ENCODE results near the gene TIMP3.

Gene TIMP3

DNA sequence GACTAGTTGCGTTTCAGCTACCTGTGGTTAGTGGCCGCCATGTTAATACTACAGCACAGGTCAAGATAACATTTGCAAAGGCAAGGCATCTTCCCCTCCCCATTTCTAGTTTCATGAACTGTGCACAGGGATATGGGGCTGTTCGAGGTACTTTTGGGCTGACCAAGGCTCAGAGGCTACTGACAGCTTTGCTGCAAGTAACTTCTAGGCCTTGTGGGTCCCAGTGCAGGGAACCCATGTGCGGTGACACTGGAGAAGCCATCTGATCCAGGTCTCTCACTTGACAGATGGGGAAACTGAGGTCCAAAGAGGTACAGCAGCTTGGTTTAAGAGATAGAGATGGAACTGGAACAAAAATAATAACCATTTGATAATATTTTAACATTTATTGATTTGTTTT lies 13.6 kb downstream of the TIMP3 start:
- DNase-seq (ENCODE audit: low read depth): no peak
- no peak overlapping the region for H3K4me3 ChIP-seq (ENCODE audit: low read depth, low read length)
- TF ChIP-seq, protein P1, sequence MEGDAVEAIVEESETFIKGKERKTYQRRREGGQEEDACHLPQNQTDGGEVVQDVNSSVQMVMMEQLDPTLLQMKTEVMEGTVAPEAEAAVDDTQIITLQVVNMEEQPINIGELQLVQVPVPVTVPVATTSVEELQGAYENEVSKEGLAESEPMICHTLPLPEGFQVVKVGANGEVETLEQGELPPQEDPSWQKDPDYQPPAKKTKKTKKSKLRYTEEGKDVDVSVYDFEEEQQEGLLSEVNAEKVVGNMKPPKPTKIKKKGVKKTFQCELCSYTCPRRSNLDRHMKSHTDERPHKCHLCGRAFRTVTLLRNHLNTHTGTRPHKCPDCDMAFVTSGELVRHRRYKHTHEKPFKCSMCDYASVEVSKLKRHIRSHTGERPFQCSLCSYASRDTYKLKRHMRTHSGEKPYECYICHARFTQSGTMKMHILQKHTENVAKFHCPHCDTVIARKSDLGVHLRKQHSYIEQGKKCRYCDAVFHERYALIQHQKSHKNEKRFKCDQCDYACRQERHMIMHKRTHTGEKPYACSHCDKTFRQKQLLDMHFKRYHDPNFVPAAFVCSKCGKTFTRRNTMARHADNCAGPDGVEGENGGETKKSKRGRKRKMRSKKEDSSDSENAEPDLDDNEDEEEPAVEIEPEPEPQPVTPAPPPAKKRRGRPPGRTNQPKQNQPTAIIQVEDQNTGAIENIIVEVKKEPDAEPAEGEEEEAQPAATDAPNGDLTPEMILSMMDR (IDR thresholded peaks at IDR 0.05; ENCODE audit: low read depth, low read length, missing control alignments): no peak
- in situ Hi-C loops (cut with HindIII; ENCODE audit: low sequenced_read_pairs): no loop called here

- H3K4me3 ChIP-seq (ENCODE audit: low read depth, low read length): no peak overlapping the region
- no peak for DNase-seq (ENCODE audit: low read depth)
- TF ChIP-seq, protein P1 (IDR thresholded peaks at IDR 0.05; ENCODE audit: low read depth, low read length, missing control alignments): no peak
- in situ Hi-C loops (cut with HindIII; ENCODE audit: low sequenced_read_pairs): no loop called here
These were observed 14.4 kb downstream of the TIMP3 start for GRCh38 chr22:32815943-32816342.

GRCh38 chr22:32817137-32817730 lies 15.7 kb downstream of the TIMP3 start:
- H3K4me3 ChIP-seq (ENCODE audit: low read depth, low read length): no peak overlapping the region
- no peak for DNase-seq (ENCODE audit: low read depth)
- TF ChIP-seq, protein P1 (IDR thresholded peaks at IDR 0.05; ENCODE audit: low read depth, low read length, missing control alignments): no peak
- in situ Hi-C loops (cut with HindIII; ENCODE audit: low sequenced_read_pairs): no loop called here

- no peak for DNase-seq (ENCODE audit: low read depth)
- no peak overlapping the region for H3K4me3 ChIP-seq (ENCODE audit: low read depth, low read length)
- TF ChIP-seq, protein P1 (IDR thresholded peaks at IDR 0.05; ENCODE audit: low read depth, low read length, missing control alignments): no peak
- in situ Hi-C loops (cut with HindIII; ENCODE audit: low sequenced_read_pairs): no loop called here
These were observed 17.1 kb downstream of the TIMP3 start for GRCh38 chr22:32818446-32819115.

- in situ Hi-C loops (cut with HindIII; ENCODE audit: low sequenced_read_pairs): no loop called here
- TF ChIP-seq, protein P1 (IDR thresholded peaks at IDR 0.05; ENCODE audit: low read depth, low read length, missing control alignments): no peak
- DNase-seq (ENCODE audit: low read depth): no peak
These were observed 17.6 kb downstream of the TIMP3 start for GRCh38 chr22:32819120-32819519.

DNA sequence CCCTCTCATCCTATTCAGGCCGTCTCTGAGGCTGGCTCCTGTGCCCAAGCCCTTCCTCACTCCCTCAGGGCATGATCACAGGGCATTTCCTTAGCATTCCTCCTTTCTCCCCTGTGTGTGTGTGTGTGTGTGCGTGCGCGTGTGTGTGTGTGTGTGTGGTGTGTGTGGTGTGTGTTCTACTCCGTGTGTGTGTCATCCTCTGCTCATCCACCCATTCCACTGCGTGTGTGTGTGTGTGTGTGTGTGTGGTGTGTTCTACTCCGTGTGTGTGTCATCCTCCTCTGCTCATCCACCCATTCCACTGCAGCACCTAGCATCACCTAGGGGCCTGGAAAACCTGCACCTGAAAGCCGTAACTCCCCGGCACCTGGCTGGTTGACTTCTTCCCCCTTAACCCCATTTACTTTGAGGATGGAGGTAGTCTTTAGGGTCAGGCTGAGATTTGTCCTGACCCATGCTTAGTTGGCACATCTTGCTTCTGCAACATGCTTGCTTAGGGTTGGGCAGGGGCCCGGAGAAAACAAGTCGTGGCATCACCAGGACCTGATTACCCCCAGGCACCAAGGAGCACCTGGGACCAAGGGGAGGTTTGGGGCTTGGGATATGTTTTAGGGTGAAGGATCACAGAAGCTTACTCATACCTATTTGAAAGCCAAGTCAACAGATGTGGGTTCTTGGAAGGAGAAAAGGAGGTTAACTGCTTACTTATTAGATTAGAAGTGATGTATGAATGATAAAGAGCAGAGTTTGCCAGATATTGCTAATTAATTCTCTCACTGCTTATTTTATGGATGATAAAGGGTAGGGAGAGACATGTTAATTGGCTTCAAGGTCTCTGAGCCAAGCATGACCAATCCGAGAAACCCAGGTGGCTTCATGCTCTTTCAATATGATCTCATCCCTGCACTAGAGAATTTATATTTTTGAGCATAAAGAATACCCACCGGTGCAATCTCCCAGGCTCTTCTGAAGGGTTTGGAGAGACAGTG lies 18.9 kb downstream of the TIMP3 start:
- no peak overlapping the region for H3K4me3 ChIP-seq (ENCODE audit: low read depth, low read length)
- DNase-seq (ENCODE audit: low read depth): no peak
- in situ Hi-C loops (cut with HindIII; ENCODE audit: low sequenced_read_pairs): no loop called here
- TF ChIP-seq, protein P1 (IDR thresholded peaks at IDR 0.05; ENCODE audit: low read depth, low read length, missing control alignments): no peak

More at GRCh38 chr22:32819120-32819519, 17.6 kb downstream of the TIMP3 start:
- no peak overlapping the region for H3K4me3 ChIP-seq (ENCODE audit: low read depth, low read length)

All from astrocyte of the cerebellum (primary cell).